ENCODE data around the gene ACOT8. TPM values are rescaled to one million over a fixed set of nuclear protein-coding genes. Genes with fewer than 3 reads are reported as not detected.

The ACOT8 gene
- total and polyA plus RNA-seq, 2 donors (not counting 3 experiments of a cell fraction or from before 2014, with no cell fraction given): 15.5 to 50.9 TPM

GRCh38 chr20:45850926-45851325 is 6.3 kb downstream of the ACOT8 start:
- POLR2A ChIA-PET: no interaction called here
- no peak overlapping the region for H3K27ac ChIP-seq (ENCODE audit: insufficient read depth, low read depth, low read length)
- H3K4me1 ChIP-seq (ENCODE audit: control insufficient read depth, extremely low read depth, insufficient read depth, low read length): no peaks in the 10 kb centered on the region
- no peak overlapping the region for H3K4me3 ChIP-seq (replicated peaks in 1 of 3; ENCODE audit: insufficient read depth in 1 of 3, low read depth in 1 of 3, low read length in 3 of 3)
- FAIRE-seq (no peak), DNase-seq (ENCODE audit: low read depth, low spot score) (no peak)
- no peak overlapping the region for H3K9ac ChIP-seq (replicated peaks; ENCODE audit: extremely low read depth, insufficient read depth, low read length)
- TF ChIP-seq CTCF (IDR thresholded peaks at IDR 0.05; ENCODE audit: extremely low read depth in 1 of 2, insufficient read depth in 1 of 2, low read depth in 1 of 2, low read length in 2 of 2) (no peak), MYC (IDR thresholded peaks at IDR 0.05; ENCODE audit: low read depth, low read length) (no peak), FOS (IDR thresholded peaks at IDR 0.05; ENCODE audit: borderline replicate concordance, insufficient read depth, low read length) (no peak), POLR2AphosphoS5 (IDR thresholded peaks at IDR 0.05; ENCODE audit: insufficient read depth, low read depth, low read length) (no peak), EZH2 (IDR thresholded peaks at IDR 0.05; ENCODE audit: borderline replicate concordance, low read depth, low read length, severe bottlenecking) (no peak), POLR2A (IDR thresholded peaks at IDR 0.05; ENCODE audit: low read depth, low read length) (no peak), JUN (IDR thresholded peaks at IDR 0.05; ENCODE audit: borderline replicate concordance, insufficient read depth, insufficient read length, low read depth) (no peak), GATA2 (IDR thresholded peaks at IDR 0.05; ENCODE audit: insufficient read depth, insufficient read length, low read depth, low read length) (no peak), MAX (IDR thresholded peaks at IDR 0.05; ENCODE audit: insufficient read depth, insufficient read length) (no peak)
- BruUV-seq (replicated peaks): no TSS peak
- CTCF ChIA-PET: no interaction called here
- no peak overlapping the region for H2AFZ ChIP-seq (ENCODE audit: low read depth, low read length)
- no peaks in the 10 kb centered on the region for H3K9me3 ChIP-seq (replicated peaks; ENCODE audit: control insufficient read depth, insufficient read depth, low read length)
- no peaks in the 10 kb centered on the region for H4K20me1 ChIP-seq (replicated peaks; ENCODE audit: control insufficient read depth, extremely low read depth, insufficient read depth, low read length)
- H3K36me3 ChIP-seq (ENCODE audit: control insufficient read depth in 2 of 2, extremely low read depth in 1 of 2, insufficient read depth in 2 of 2, low read length in 2 of 2): peaks cover 0 to 12% of the 10 kb centered on the region in 2 experiments
- intact Hi-C loops (cut with micrococcal nuclease): no loop called here
- dilution Hi-C loops (cut with MboI; ENCODE audit: extremely low pct_ligation_motif_present, low sequenced_read_pairs): no loop called here
- no peaks in the 10 kb centered on the region for H3K27me3 ChIP-seq (ENCODE audit: control insufficient read depth in 2 of 2, insufficient read depth in 2 of 2, low read length in 2 of 2)
- H3K79me2 ChIP-seq (ENCODE audit: control insufficient read depth, insufficient read depth, low read length): peaks cover 3% of the 10 kb centered on the region
- no peak overlapping the region for H3K4me2 ChIP-seq (ENCODE audit: insufficient read depth, low read length)
- no peaks in the 10 kb centered on the region for H3K9me1 ChIP-seq (replicated peaks; ENCODE audit: control insufficient read depth, extremely low read depth, insufficient read depth, low read length)
